Liver (tissue), 3 donors: Measurements from ENCODE around the gene CFAP61.

Experiments
- CTCF ChIP-seq: fragments of 150-350 bp; IDR thresholded peaks from 2 replicates; pipeline ENCODE4 v1.5.1; 2017; ENCODE audit warnings: improper control_type of control experiment, low read depth, low read length; ENCODE audit not compliant: missing input control
- FOXA1 ChIP-seq: IDR thresholded peaks from 2 replicates; pipeline ENCODE4 v1.6.1; 2016; ENCODE audit warnings: antibody characterized with exemption
- FOXA2 ChIP-seq: IDR thresholded peaks from 2 replicates; pipeline ENCODE4 v1.6.1; 2016; ENCODE audit warnings: antibody characterized with exemption
- GABPA ChIP-seq, 2 donors: IDR thresholded peaks in 1 of 2; conservative IDR thresholded peaks in 1 of 2; 2 replicates each; pipeline ENCODE4 v1.6.1; 2016; ENCODE audit warnings: antibody characterized with exemption in 2 of 2, mild to moderate bottlenecking in 1 of 2, moderate library complexity in 1 of 2
- HNF4A ChIP-seq, 2 donors: conservative IDR thresholded peaks; 2 replicates each; pipeline ENCODE4 v1.6.1; 2016; ENCODE audit warnings: antibody characterized with exemption in 2 of 2, mild to moderate bottlenecking in 2 of 2
- HNF4G ChIP-seq: IDR thresholded peaks from 2 replicates; pipeline ENCODE4 v1.6.1; 2016; ENCODE audit warnings: antibody characterized with exemption
- NR2F2 ChIP-seq: IDR thresholded peaks from 2 replicates; pipeline ENCODE4 v1.6.1; 2016; ENCODE audit warnings: antibody characterized with exemption
- REST ChIP-seq: IDR thresholded peaks from 2 replicates; pipeline ENCODE4 v1.6.1; 2016; ENCODE audit warnings: antibody characterized with exemption, mild to moderate bottlenecking
- RXRA ChIP-seq, 2 donors: IDR thresholded peaks; 2 replicates each; pipeline ENCODE4 v1.6.1; 2017 to 2018; ENCODE audit warnings: antibody characterized with exemption in 2 of 2, mild to moderate bottlenecking in 1 of 2
- TAF1 ChIP-seq: conservative IDR thresholded peaks from 2 replicates; pipeline ENCODE4 v1.6.1; 2016; ENCODE audit warnings: antibody characterized with exemption, mild to moderate bottlenecking
- YY1 ChIP-seq: IDR thresholded peaks from 2 replicates; pipeline ENCODE4 v1.6.1; 2016; ENCODE audit warnings: antibody characterized with exemption, mild to moderate bottlenecking
- donor health status: healthy.
- donor health status: healthy.

- no peak for TF ChIP-seq CTCF
- no peak for TF ChIP-seq RXRA (IDR thresholded peaks at IDR 0.05)
- TF ChIP-seq NR2F2, result no peak
- no peak for TF ChIP-seq YY1
- TF ChIP-seq GABPA (IDR thresholded peaks at IDR 0.05 in 1 of 2, conservative IDR thresholded peaks at IDR 0.05 in 1 of 2), result no peak
- no peak for TF ChIP-seq HNF4A (conservative IDR thresholded peaks at IDR 0.05)
- no peak for TF ChIP-seq FOXA2
- TF ChIP-seq HNF4G, result no peak
- no peak for TF ChIP-seq REST
- no peak for TF ChIP-seq FOXA1
- TF ChIP-seq TAF1, result no peak
These were observed 344.5 kb downstream of the CFAP61 start for GRCh38 chr20:20396794-20397193.
